Measurements from ENCODE around the gene SNCAIP. TPM values are rescaled to one million over a fixed set of nuclear protein-coding genes. Genes with fewer than 3 reads are reported as not detected.
A peak's percentile ranks its signal among the peaks of the same experiment; 100 is the strongest.

Gene SNCAIP
- total RNA-seq, 1 donor from 2014 or later = 6.7 TPM

GRCh38 chr5:122398016-122398415, 86.0 kb downstream of the SNCAIP start:
- no peaks in the 10 kb centered on the region for H3K36me3 Mint-ChIP-seq (ENCODE audit: unreplicated experiment)
- TF ChIP-seq CTCF (IDR thresholded peaks at IDR 0.05; ENCODE audit: partially characterized antibody, unreplicated experiment) = no peak
- H3K9me3 Mint-ChIP-seq (ENCODE audit: unreplicated experiment) = peaks cover 1% of the 10 kb centered on the region
- H3K27me3 Mint-ChIP-seq (ENCODE audit: unreplicated experiment) = peaks cover 2% of the 10 kb centered on the region
- DNase-seq = no peak
- peaks cover 32% of the 10 kb centered on the region for H3K4me1 Mint-ChIP-seq (ENCODE audit: low read depth, unreplicated experiment)
- no peak overlapping the region for H3K4me3 Mint-ChIP-seq (ENCODE audit: unreplicated experiment)
- peak overlapping the region; percentile 21 for H3K27ac Mint-ChIP-seq (ENCODE audit: unreplicated experiment)

GRCh38 chr5:122400341-122400740, 88.3 kb downstream of the SNCAIP start:
- DNase-seq = no peak
- peaks cover 1% of the 10 kb centered on the region for H3K9me3 Mint-ChIP-seq (ENCODE audit: unreplicated experiment)
- no peak for TF ChIP-seq CTCF (IDR thresholded peaks at IDR 0.05; ENCODE audit: partially characterized antibody, unreplicated experiment)
- H3K27me3 Mint-ChIP-seq (ENCODE audit: unreplicated experiment) = peaks cover 2% of the 10 kb centered on the region
- no peak overlapping the region for H3K4me3 Mint-ChIP-seq (ENCODE audit: unreplicated experiment)
- H3K36me3 Mint-ChIP-seq (ENCODE audit: unreplicated experiment) = no peaks in the 10 kb centered on the region
- peaks cover 42% of the 10 kb centered on the region for H3K4me1 Mint-ChIP-seq (ENCODE audit: low read depth, unreplicated experiment)
- peak overlapping the region; percentile 50 for H3K27ac Mint-ChIP-seq (ENCODE audit: unreplicated experiment)

GRCh38 chr5:122400938-122401337, 88.9 kb downstream of the SNCAIP start:
- DNase-seq = no peak
- Mint-ChIP-seq H3K4me1 (ENCODE audit: low read depth, unreplicated experiment) (peaks cover 42% of the 10 kb centered on the region), H3K27ac (ENCODE audit: unreplicated experiment) (peak overlapping the region; percentile 50), H3K9me3 (ENCODE audit: unreplicated experiment) (peaks cover 1% of the 10 kb centered on the region), H3K4me3 (ENCODE audit: unreplicated experiment) (no peak overlapping the region), H3K36me3 (ENCODE audit: unreplicated experiment) (no peaks in the 10 kb centered on the region), H3K27me3 (ENCODE audit: unreplicated experiment) (peaks cover under 1% of the 10 kb centered on the region)
- no peak for TF ChIP-seq CTCF (IDR thresholded peaks at IDR 0.05; ENCODE audit: partially characterized antibody, unreplicated experiment)

- H3K4me1 Mint-ChIP-seq (ENCODE audit: low read depth, unreplicated experiment) = peaks cover 46% of the 10 kb centered on the region
- no peak overlapping the region for H3K4me3 Mint-ChIP-seq (ENCODE audit: unreplicated experiment)
- H3K36me3 Mint-ChIP-seq (ENCODE audit: unreplicated experiment) = no peaks in the 10 kb centered on the region
- no peaks in the 10 kb centered on the region for H3K27me3 Mint-ChIP-seq (ENCODE audit: unreplicated experiment)
- no peak for TF ChIP-seq CTCF (IDR thresholded peaks at IDR 0.05; ENCODE audit: partially characterized antibody, unreplicated experiment)
- no peak overlapping the region for H3K27ac Mint-ChIP-seq (ENCODE audit: unreplicated experiment)
- DNase-seq = no peak
- peaks cover 1% of the 10 kb centered on the region for H3K9me3 Mint-ChIP-seq (ENCODE audit: unreplicated experiment)
Observed at GRCh38 chr5:122401976-122402725, 90.1 kb downstream of the SNCAIP start.

- H3K9me3 Mint-ChIP-seq (ENCODE audit: unreplicated experiment) = peaks cover 1% of the 10 kb centered on the region
- H3K27me3 Mint-ChIP-seq (ENCODE audit: unreplicated experiment) = no peaks in the 10 kb centered on the region
- no peak for TF ChIP-seq CTCF (IDR thresholded peaks at IDR 0.05; ENCODE audit: partially characterized antibody, unreplicated experiment)
- H3K36me3 Mint-ChIP-seq (ENCODE audit: unreplicated experiment) = no peaks in the 10 kb centered on the region
- no peak overlapping the region for H3K4me3 Mint-ChIP-seq (ENCODE audit: unreplicated experiment)
- H3K27ac Mint-ChIP-seq (ENCODE audit: unreplicated experiment) = no peak overlapping the region
- H3K4me1 Mint-ChIP-seq (ENCODE audit: low read depth, unreplicated experiment) = peaks cover 46% of the 10 kb centered on the region
- DNase-seq = no peak
Observed at GRCh38 chr5:122402955-122403685, 91.1 kb downstream of the SNCAIP start.

All from glutamatergic neuron (in vitro differentiated cells).